Activated CD8-positive, alpha-beta memory T cell treated with anti-CD3 and anti-CD28 coated beads, Interleukin-2, amount 50 U/mL, for 24 hours (primary cell): ENCODE measurements around the gene PRDM16.

Source experiments
- DNase-seq: peaks from one replicate; pipeline ENCODE4 v3.0.0-alpha.2; 2020; ENCODE audit errors: extremely low read depth

Gene PRDM16

GRCh38 chr1:3261969-3262579 is 193.1 kb downstream of the PRDM16 start:
- DNase-seq: no peak

GRCh38 chr1:3262681-3263286 is 193.8 kb downstream of the PRDM16 start:
- no peak for DNase-seq

- DNase-seq: no peak
Measured at GRCh38 chr1:3263790-3264189, 194.8 kb downstream of the PRDM16 start.

GRCh38 chr1:3264456-3264855 is 195.5 kb downstream of the PRDM16 start:
- no peak for DNase-seq

GRCh38 chr1:3265835-3266805 is 197.1 kb downstream of the PRDM16 start:
- DNase-seq: no peak

- no peak for DNase-seq
Measured at GRCh38 chr1:3266870-3267549, 198.0 kb downstream of the PRDM16 start.

- DNase-seq: no peak
Measured at GRCh38 chr1:3267550-3268270, 198.7 kb downstream of the PRDM16 start.

GRCh38 chr1:3268281-3268680 is 199.3 kb downstream of the PRDM16 start:
- no peak for DNase-seq

GRCh38 chr1:3270403-3271245 is 201.6 kb downstream of the PRDM16 start:
- no peak for DNase-seq

GRCh38 chr1:3271866-3272265 is 202.9 kb downstream of the PRDM16 start:
- DNase-seq: no peak

GRCh38 chr1:3272321-3273045 is 203.5 kb downstream of the PRDM16 start:
- DNase-seq: no peak

- no peak for DNase-seq
Measured at GRCh38 chr1:3273447-3273846, 204.4 kb downstream of the PRDM16 start.

GRCh38 chr1:3274972-3275371 is 206.0 kb downstream of the PRDM16 start:
- DNase-seq: no peak

GRCh38 chr1:3275471-3276340 is 206.7 kb downstream of the PRDM16 start:
- DNase-seq: no peak

- DNase-seq: no peak
Measured at GRCh38 chr1:3276341-3276800, 207.4 kb downstream of the PRDM16 start.

- DNase-seq: no peak
Measured at GRCh38 chr1:3277011-3277471, 208.0 kb downstream of the PRDM16 start.

- no peak for DNase-seq
Measured at GRCh38 chr1:3277623-3278022, 208.6 kb downstream of the PRDM16 start.

GRCh38 chr1:3278416-3279181 is 209.6 kb downstream of the PRDM16 start:
- no peak for DNase-seq
